IPS-20b (cell line): ENCODE measurements around the gene UBE3D.
"Not testable (repeated sequence)": the region's sequence is repeated elsewhere in the genome, so short reads cannot be mapped to it uniquely, and the experiment has no call there.

Source experiments
- H3K27ac ChIP-seq: one replicate; pipeline ENCODE4 v1.5.1; 2013; ENCODE audit warnings: low read length
- H3K27me3 ChIP-seq: 2 replicates; pipeline ENCODE4 v1.6.1; 2013; ENCODE audit warnings: mild to moderate bottlenecking, low read length, inconsistent platforms; ENCODE audit not compliant: insufficient read depth
- H3K36me3 ChIP-seq: 2 replicates; pipeline ENCODE4 v1.6.1; 2013; ENCODE audit warnings: low read depth, mild to moderate bottlenecking, inconsistent platforms, low read length, moderate library complexity; ENCODE audit not compliant: insufficient read depth
- H3K4me1 ChIP-seq: 2 replicates; pipeline ENCODE4 v1.6.1; 2013; ENCODE audit warnings: mild to moderate bottlenecking, control low read depth, inconsistent platforms, low read length, moderate library complexity; ENCODE audit not compliant: insufficient read depth
- H3K4me3 ChIP-seq: 2 replicates; pipeline ENCODE4 v1.5.1; 2013; ENCODE audit warnings: mild to moderate bottlenecking, low read length, inconsistent platforms
- H3K9ac ChIP-seq: 2 replicates; pipeline ENCODE4 v1.6.1; 2013; ENCODE audit warnings: low read depth, mild to moderate bottlenecking, inconsistent platforms, low read length, moderate library complexity
- H3K9me3 ChIP-seq: 2 replicates; pipeline ENCODE4 v1.6.1; 2013; ENCODE audit warnings: mild to moderate bottlenecking, low read depth, low read length, inconsistent platforms; ENCODE audit not compliant: insufficient read depth

The UBE3D gene

GRCh38 chr6:83053678-83054077, 12.0 kb downstream of the UBE3D start:
- Histone ChIP-seq H3K9me3 (no peaks in the 10 kb centered on the region), H3K27me3 (no peaks in the 10 kb centered on the region), H3K36me3 (peaks cover 76% of the 10 kb centered on the region), H3K4me1 (peaks cover 11% of the 10 kb centered on the region; the same call in 1 of the 2 replicates), H3K27ac (no peak overlapping the region), H3K9ac (no peak overlapping the region), H3K4me3 (no peak overlapping the region)

- Histone ChIP-seq H3K4me1 (peaks cover 21% of the 10 kb centered on the region; the same call in 1 of the 2 replicates), H3K27ac (no peak overlapping the region), H3K4me3 (no peak overlapping the region), H3K9ac (no peak overlapping the region), H3K9me3 (no peaks in the 10 kb centered on the region), H3K36me3 (peaks cover 58% of the 10 kb centered on the region), H3K27me3 (no peaks in the 10 kb centered on the region)
Observed at GRCh38 chr6:83051377-83052172, 14.1 kb downstream of the UBE3D start.

DNA sequence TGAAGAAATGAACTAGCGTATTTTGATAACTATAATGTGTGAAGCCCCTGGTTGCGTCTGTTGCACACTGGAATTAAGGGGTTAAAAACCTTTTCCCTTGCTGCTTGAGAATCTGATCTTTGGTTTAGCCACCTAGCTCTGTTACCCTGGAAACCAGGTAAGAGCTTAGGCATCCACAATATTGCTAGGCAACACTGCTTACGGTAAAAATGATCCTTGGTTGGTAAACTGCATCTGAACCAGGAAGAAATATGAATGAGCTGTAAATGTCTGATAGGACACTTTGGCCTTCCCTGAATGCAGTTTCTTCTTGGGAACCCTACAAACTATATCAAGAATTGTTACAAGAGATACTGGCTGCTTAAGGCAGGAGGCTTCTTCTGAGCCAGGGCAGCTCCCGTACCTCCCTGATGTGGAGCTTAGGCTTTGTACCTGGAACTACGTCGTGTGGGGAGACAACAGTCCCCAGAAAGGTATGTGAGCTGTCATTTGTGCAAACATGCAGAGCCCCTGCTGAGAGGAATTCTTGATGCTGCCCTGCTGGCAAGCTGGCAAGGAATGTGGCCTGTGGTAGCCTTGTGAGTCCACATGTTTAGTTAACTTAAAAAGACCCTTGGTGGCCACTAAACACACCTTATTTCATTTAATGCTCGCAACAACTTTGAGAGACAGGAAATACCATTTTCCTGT, 18.4 kb downstream of the UBE3D start:
- Histone ChIP-seq H3K9ac (no peak overlapping the region), H3K27ac (no peak overlapping the region), H3K36me3 (peaks cover 38% of the 10 kb centered on the region)

GRCh38 chr6:83044091-83044768, 21.4 kb downstream of the UBE3D start:
- peaks cover 10% of the 10 kb centered on the region; the same call in 1 of the 2 replicates for H3K4me1 ChIP-seq
- H3K27me3 ChIP-seq: no peaks in the 10 kb centered on the region
- H3K36me3 ChIP-seq: peaks cover 17% of the 10 kb centered on the region
- H3K9me3 ChIP-seq: no peaks in the 10 kb centered on the region
- no peak overlapping the region for H3K27ac ChIP-seq
- no peak overlapping the region for H3K4me3 ChIP-seq
- no peak overlapping the region for H3K9ac ChIP-seq

More for the DNA sequence above, 18.4 kb downstream of the UBE3D start:
- Histone ChIP-seq H3K4me3 (0 out of 2 replicates have a peak overlapping the region, but pooled peaks have one; percentile 8), H3K9me3 (no peaks in the 10 kb centered on the region), H3K4me1 (peaks cover 21% of the 10 kb centered on the region; the same call in 1 of the 2 replicates), H3K27me3 (no peaks in the 10 kb centered on the region)

DNA sequence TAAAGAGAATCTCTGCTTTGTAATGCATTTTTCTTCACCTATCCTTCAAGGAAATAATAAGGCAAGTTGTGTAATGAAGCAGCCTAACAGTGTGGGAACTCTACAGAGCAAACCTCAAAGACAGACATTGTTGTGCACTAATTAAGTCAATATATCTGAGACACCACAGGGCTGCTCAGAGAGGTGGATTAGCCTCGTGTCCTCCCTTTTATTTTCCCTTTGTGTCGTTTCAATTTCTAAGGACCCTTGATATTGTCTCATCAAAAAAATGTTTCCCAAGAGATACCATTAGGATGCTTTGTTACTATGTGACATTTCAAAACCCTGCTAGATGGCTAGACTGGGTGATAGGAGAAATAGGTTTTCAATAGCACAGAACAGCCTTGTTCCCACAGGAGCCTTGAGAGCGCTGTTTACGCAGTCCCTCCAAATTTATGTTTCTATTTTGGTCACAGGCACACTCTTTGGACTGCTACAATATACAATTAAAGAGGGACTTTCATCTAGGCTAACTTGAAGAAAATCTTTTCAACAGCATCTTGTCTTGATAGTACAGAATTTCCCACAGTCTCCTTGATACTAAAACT, 23.1 kb downstream of the UBE3D start:
- H3K9ac ChIP-seq: no peak overlapping the region
- peaks cover 12% of the 10 kb centered on the region; the same call in 1 of the 2 replicates for H3K36me3 ChIP-seq
- H3K9me3 ChIP-seq: no peaks in the 10 kb centered on the region
- peaks cover 9% of the 10 kb centered on the region for H3K4me1 ChIP-seq
- no peak overlapping the region for H3K4me3 ChIP-seq
- H3K27ac ChIP-seq: no peak overlapping the region
- H3K27me3 ChIP-seq: no peaks in the 10 kb centered on the region

DNA sequence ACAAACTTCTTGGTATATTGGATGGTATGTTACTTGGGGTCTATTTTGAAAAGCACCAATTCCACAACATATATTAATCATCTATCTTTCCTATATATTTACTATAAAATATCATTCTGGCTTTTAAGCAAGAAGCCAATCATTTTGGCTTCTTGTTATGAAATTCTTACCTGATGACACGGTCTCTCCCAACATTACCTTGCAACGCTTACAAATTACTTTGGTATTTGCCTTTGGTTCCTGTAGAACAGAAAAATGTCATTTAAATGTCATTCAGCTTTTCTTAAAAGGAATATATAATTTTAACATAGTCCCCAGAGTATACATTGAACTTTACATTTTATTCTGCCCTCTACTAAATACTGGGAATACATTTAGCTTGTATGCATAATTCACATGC, 27.4 kb downstream of the UBE3D start:
- no peak overlapping the region for H3K27ac ChIP-seq
- H3K4me3 ChIP-seq: no peak overlapping the region
- H3K9me3 ChIP-seq: peaks cover 12% of the 10 kb centered on the region
- no peaks in the 10 kb centered on the region; the same call in 1 of the 2 replicates for H3K4me1 ChIP-seq
- peaks cover 34% of the 10 kb centered on the region for H3K36me3 ChIP-seq
- no peaks in the 10 kb centered on the region for H3K27me3 ChIP-seq
- H3K9ac ChIP-seq: no peak overlapping the region

GRCh38 chr6:83031689-83032088, 34.0 kb downstream of the UBE3D start:
- no peaks in the 10 kb centered on the region for H3K4me1 ChIP-seq
- no peak overlapping the region for H3K27ac ChIP-seq
- H3K9ac ChIP-seq: no peak overlapping the region
- H3K4me3 ChIP-seq: no peak overlapping the region
- peaks cover 59% of the 10 kb centered on the region for H3K36me3 ChIP-seq
- no peaks in the 10 kb centered on the region for H3K27me3 ChIP-seq
- H3K9me3 ChIP-seq: peaks cover 32% of the 10 kb centered on the region

GRCh38 chr6:83019741-83020140, 45.9 kb downstream of the UBE3D start:
- H3K27me3 ChIP-seq: no peaks in the 10 kb centered on the region
- peaks cover 4% of the 10 kb centered on the region; the same call in 1 of the 2 replicates for H3K9me3 ChIP-seq
- no peak overlapping the region for H3K9ac ChIP-seq
- no peaks in the 10 kb centered on the region for H3K4me1 ChIP-seq
- H3K27ac ChIP-seq: no peak overlapping the region
- H3K4me3 ChIP-seq: no peak overlapping the region
- peaks cover 65% of the 10 kb centered on the region for H3K36me3 ChIP-seq

DNA sequence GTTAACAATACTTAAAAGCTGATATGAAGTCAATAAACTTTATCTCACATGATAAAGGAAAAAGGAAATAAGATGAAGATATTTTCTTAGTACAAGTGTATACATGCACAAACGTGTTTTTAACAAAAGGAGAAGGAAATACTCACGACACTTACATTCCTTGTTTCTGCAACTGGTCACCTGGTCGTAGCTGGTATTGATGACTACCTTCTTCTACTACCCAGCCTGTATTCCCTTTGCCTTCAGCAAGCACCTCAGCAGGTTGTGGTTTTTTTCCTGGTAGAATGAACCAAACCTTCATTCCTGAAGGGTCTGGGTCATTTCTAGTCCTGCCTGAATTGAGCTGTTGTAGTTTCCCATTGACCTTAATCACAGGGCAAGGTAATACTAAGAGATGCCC, 54.5 kb downstream of the UBE3D start:
- not testable (repeated sequence) for H3K9ac ChIP-seq, H3K27ac ChIP-seq, H3K4me1 ChIP-seq, H3K9me3 ChIP-seq, H3K27me3 ChIP-seq, H3K4me3 ChIP-seq
- peaks cover 33% of the 10 kb centered on the region; the same call in 1 of the 2 replicates for H3K36me3 ChIP-seq

DNA sequence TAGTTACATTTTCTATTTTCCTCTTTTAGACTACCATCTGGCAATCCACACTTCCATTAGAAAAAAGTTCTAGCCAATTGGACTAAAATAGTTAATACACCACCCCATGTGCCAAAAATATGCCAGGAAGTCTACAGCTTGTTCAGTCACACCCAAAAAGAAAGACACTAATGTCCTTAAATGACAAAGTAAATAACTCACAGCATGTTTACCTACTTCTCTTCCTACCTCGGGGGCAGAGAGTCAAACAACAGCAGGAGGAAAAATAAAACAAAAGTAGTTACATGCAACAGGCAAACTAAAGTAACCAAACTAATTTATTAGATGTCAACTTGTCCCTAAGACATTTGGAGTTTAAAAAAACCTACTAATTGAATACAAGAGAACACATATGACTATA, 57.0 kb downstream of the UBE3D start:
- H3K36me3 ChIP-seq: peaks cover 20% of the 10 kb centered on the region; the same call in 1 of the 2 replicates
- H3K27ac ChIP-seq: no peak overlapping the region
- H3K9me3 ChIP-seq: no peaks in the 10 kb centered on the region
- no peaks in the 10 kb centered on the region for H3K27me3 ChIP-seq
- no peak overlapping the region for H3K4me3 ChIP-seq
- H3K9ac ChIP-seq: no peak overlapping the region
- H3K4me1 ChIP-seq: no peaks in the 10 kb centered on the region

GRCh38 chr6:83006270-83006905, 59.3 kb downstream of the UBE3D start:
- Histone ChIP-seq H3K4me3 (no peak overlapping the region), H3K9ac (no peak overlapping the region), H3K27ac (no peak overlapping the region), H3K36me3 (no peaks in the 10 kb centered on the region; the same call in 1 of the 2 replicates), H3K9me3 (no peaks in the 10 kb centered on the region), H3K4me1 (no peaks in the 10 kb centered on the region), H3K27me3 (no peaks in the 10 kb centered on the region)
